SK-N-SH (cell line): ENCODE results near the gene SMIM14. TPM values are rescaled to one million over a fixed set of nuclear protein-coding genes. Genes with fewer than 3 reads are reported as not detected.

Experiments
- CTCF ChIA-PET: fragments of 300-600, 350-600 bp; formaldehyde crosslinking; extraction: SDS; loops from one replicate; lab custom pipeline; 2021; lab: Yijun Ruan, JAX
- POLR2A ChIA-PET: fragments of 350-600 bp; sonication (Branson Sonifier 250); formaldehyde crosslinking; extraction: SDS; loops from one replicate; lab custom pipeline; 2020; ENCODE audit warnings: antibody characterized with exemption, inconsistent platforms; lab: Yijun Ruan, JAX
- DNase-seq: peaks from one replicate; pipeline ENCODE4 v3.0.0; 2012
- H2AFZ ChIP-seq: fragments of 200-600 bp; sonication (generic); 2 replicates; pipeline ENCODE4 v1.8.1; 2016; ENCODE audit warnings: antibody characterized with exemption, mild to moderate bottlenecking, low read depth
- H3F3A ChIP-seq: fragments of 200-600 bp; sonication (generic); replicated peaks from 2 replicates; pipeline ENCODE3; 2016; ENCODE audit warnings: antibody characterized with exemption, mild to moderate bottlenecking; ENCODE audit not compliant: insufficient read depth
- H3K27ac ChIP-seq, 2 experiments: fragments of 200-500 bp in 1 of 2; fragments of 200-600 bp in 1 of 2; sonication (Bioruptor generic) in 1 of 2; sonication (generic), shearing (Covaris generic) in 1 of 2; 2 replicates each; pipeline versions ENCODE4 v1.5.1 to v1.6.1; 2014 to 2016; ENCODE audit warnings: low read depth in 2 of 2, inconsistent platforms in 1 of 2, low read length in 1 of 2, mild to moderate bottlenecking in 1 of 2, mixed read lengths in 1 of 2
- H3K27me3 ChIP-seq: fragments of 200-600 bp; sonication (generic), shearing (Covaris generic); 2 replicates; pipeline ENCODE4 v1.6.1; 2016; ENCODE audit warnings: mixed run types; ENCODE audit not compliant: insufficient read depth
- H3K36me3 ChIP-seq, 2 experiments: fragments of 200-500 bp in 1 of 2; fragments of 200-600 bp in 1 of 2; sonication (Bioruptor generic) in 1 of 2; sonication (generic) in 1 of 2; replicated peaks in 1 of 2; 2 replicates each; pipeline versions ENCODE3 to v1.5.1; 2014 to 2016; ENCODE audit warnings: low read length in 1 of 2, mild to moderate bottlenecking in 1 of 2; ENCODE audit not compliant: insufficient read depth in 2 of 2, control insufficient read depth in 1 of 2
- H3K4me1 ChIP-seq, 2 experiments: fragments of 200-500 bp in 1 of 2; fragments of 200-600 bp in 1 of 2; sonication (Bioruptor generic) in 1 of 2; sonication (generic), shearing (Covaris generic) in 1 of 2; 2 replicates each; pipeline versions ENCODE4 v1.5.1 to v1.6.1; 2014 to 2016; ENCODE audit warnings: low read depth in 1 of 2, low read length in 1 of 2, mixed run types in 1 of 2; ENCODE audit not compliant: insufficient read depth in 2 of 2, control insufficient read depth in 1 of 2
- H3K4me2 ChIP-seq: fragments of 200-600 bp; sonication (generic), shearing (Covaris generic); 2 replicates; pipeline ENCODE4 v1.6.1; 2017; ENCODE audit warnings: mixed run types
- H3K4me3 ChIP-seq, 2 experiments: fragments of 200-500 bp in 1 of 2; fragments of 200-600 bp in 1 of 2; sonication (Bioruptor generic) in 1 of 2; sonication (generic), shearing (Covaris generic) in 1 of 2; 2 replicates each; pipeline versions ENCODE4 v1.5.1 to v1.8.1; 2014 to 2016; ENCODE audit warnings: low read depth in 2 of 2, inconsistent platforms in 1 of 2, low read length in 1 of 2, mild to moderate bottlenecking in 1 of 2, mixed read lengths in 1 of 2, moderate library complexity in 1 of 2
- H3K79me2 ChIP-seq: fragments of 200-600 bp; sonication (generic); 2 replicates; pipeline ENCODE4 v1.8.1; 2017; ENCODE audit warnings: mild to moderate bottlenecking; ENCODE audit not compliant: insufficient read depth
- H3K9ac ChIP-seq: fragments of 200-600 bp; sonication (generic); 2 replicates; pipeline ENCODE4 v1.6.1; 2017; ENCODE audit warnings: mixed run types
- H3K9me2 ChIP-seq: fragments of 200-600 bp; sonication (generic); 2 replicates; pipeline ENCODE4 v1.6.1; 2017; ENCODE audit warnings: mixed run types
- H3K9me3 ChIP-seq: fragments of 200-600 bp; sonication (generic); 2 replicates; pipeline ENCODE4 v1.6.1; 2017; ENCODE audit warnings: mixed run types, mild to moderate bottlenecking, moderate library complexity
- H4K20me1 ChIP-seq: fragments of 200-600 bp; sonication (generic); 2 replicates; pipeline ENCODE4 v1.6.1; 2017; ENCODE audit warnings: mild to moderate bottlenecking, mixed run types; ENCODE audit not compliant: insufficient read depth
- EZH2phosphoT487 ChIP-seq: fragments of 200-600 bp; sonication (generic); IDR thresholded peaks from 2 replicates; pipeline ENCODE4 v1.6.1; 2017; ENCODE audit warnings: low read depth, mixed run types, mild to moderate bottlenecking, antibody characterized with exemption, moderate library complexity, borderline replicate concordance
- FOSL2 ChIP-seq: IDR thresholded peaks from 2 replicates; pipeline ENCODE4 v1.4.0; 2012; ENCODE audit warnings: low read depth, mild to moderate bottlenecking, moderate library complexity, borderline replicate concordance
- GABPA ChIP-seq: IDR thresholded peaks from 2 replicates; pipeline ENCODE4 v1.4.0; 2012; ENCODE audit warnings: low read depth, mild to moderate bottlenecking
- IRF3 ChIP-seq: fragments of 150-350 bp; IDR thresholded peaks from 2 replicates; pipeline ENCODE4 v1.6.1; 2016; ENCODE audit warnings: mild to moderate bottlenecking, low read depth, low read length
- MXI1 ChIP-seq: IDR thresholded peaks from 2 replicates; pipeline ENCODE4 v1.6.1; 2012; ENCODE audit warnings: mild to moderate bottlenecking, low read depth, low read length, improper control_type of control experiment
- REST ChIP-seq: IDR thresholded peaks from 2 replicates; pipeline ENCODE4 v1.6.1; 2012; ENCODE audit warnings: mild to moderate bottlenecking, low read depth, low read length, moderate library complexity
- SIN3A ChIP-seq: IDR thresholded peaks from 2 replicates; pipeline ENCODE4 v1.6.1; 2012; ENCODE audit warnings: low read depth, mild to moderate bottlenecking, low read length, moderate library complexity, borderline replicate concordance
- SMC3 ChIP-seq: IDR thresholded peaks from 2 replicates; pipeline ENCODE4 v1.6.1; 2012; ENCODE audit warnings: low read depth, low read length, improper control_type of control experiment
- TEAD4 ChIP-seq: IDR thresholded peaks from 2 replicates; pipeline ENCODE4 v1.4.0; 2012; ENCODE audit warnings: mild to moderate bottlenecking, borderline replicate concordance; ENCODE audit not compliant: insufficient read depth
- USF2 ChIP-seq: fragments of 150-350 bp; IDR thresholded peaks from 2 replicates; pipeline ENCODE4 v1.6.1; 2017; ENCODE audit warnings: antibody characterized with exemption, low read length, low read depth, borderline replicate concordance
- YY1 ChIP-seq: IDR thresholded peaks from 2 replicates; pipeline ENCODE4 v1.4.0; 2012; ENCODE audit warnings: low read depth, mild to moderate bottlenecking
- ZBTB33 ChIP-seq: IDR thresholded peaks from 2 replicates; pipeline ENCODE4 v1.4.0; 2012; ENCODE audit warnings: low read depth, borderline replicate concordance
- polyA plus RNA-seq, 3 experiments: library from polyadenylated mRNA; depleted of rRNA; stranded (reverse); fragments of >200 nt; gene quantifications; 2 replicates each; pipeline ENCODE4 v1.2.3, GENCODE V29; 2012

SMIM14 gene
- polyA plus RNA-seq, 1 of the 3 experiments (the other 2 are of a cell fraction), result 12.6 TPM

GRCh38 chr4:39498727-39499020 lies 140.0 kb downstream of the SMIM14 start:
- DNase-seq, result no peak
- Histone ChIP-seq H3K9me3 (no peaks in the 10 kb centered on the region), H4K20me1 (no peaks in the 10 kb centered on the region; the same call in 1 of the 2 replicates), H3K79me2 (peaks cover 18% of the 10 kb centered on the region; the same call in 1 of the 2 replicates), H3K4me1 (peaks cover 0 to 15% of the 10 kb centered on the region in 2 experiments; a peak in 2 of 4 replicates), H3K4me2 (no peak overlapping the region), H3K4me3 (no peak overlapping the region), H3K27ac (no peak overlapping the region), H3K27me3 (no peaks in the 10 kb centered on the region), H3K9me2 (no peaks in the 10 kb centered on the region), H3K36me3 (peaks cover 31 to 54% of the 10 kb centered on the region in 2 experiments), H2AFZ (no peak overlapping the region), H3F3A (peaks cover 53% of the 10 kb centered on the region), H3K9ac (no peak overlapping the region)
- ChIA-PET POLR2A (no interaction called here), CTCF (no interaction called here)
- TF ChIP-seq ZBTB33 (no peak), YY1 (no peak), REST (no peak), FOSL2 (no peak), EZH2phosphoT487 (no peak), TEAD4 (no peak), SMC3 (no peak), USF2 (no peak), MXI1 (no peak), SIN3A (no peak), IRF3 (no peak), GABPA (no peak)
